ENCODE data around the gene PKD1. TPM values are rescaled to one million over a fixed set of nuclear protein-coding genes. Genes with fewer than 3 reads are reported as not detected.
A peak's percentile ranks its signal among the peaks of the same experiment; 100 is the strongest.

PKD1 gene
- total and polyA plus RNA-seq, 2 of the 13 experiments (the other 11 are each of a cell fraction or from before 2014, with no cell fraction given), result 22.1 to 23.0 TPM

GRCh38 chr16:2092866-2093265 is 42.8 kb downstream of the PKD1 start (continued):
- TF ChIP-seq STAT6 (CRISPR knock-in tag; IDR thresholded peaks at IDR 0.05; ENCODE audit: borderline replicate concordance), result no peak

GRCh38 chr16:2092256-2092620 is 43.5 kb downstream of the PKD1 start:
- ChIA-PET POLR2A (interaction anchor here (0.6 kb wide), 2 partner anchors 17 to 81 kb away, joined by 3 read pairs; no protein-coding TSS in a partner anchor), CTCF (ENCODE audit: low intra/inter-chr PET ratio, low total read pairs) (no interaction called here)
- intact Hi-C loops (cut with micrococcal nuclease; ENCODE audit: unreplicated experiment), result no loop called here
- no peaks in the 10 kb centered on the region for H3K27me3 ChIP-seq (ENCODE audit: control insufficient read depth in 1 of 2, insufficient read depth in 2 of 2, low read length in 2 of 2)
- 89% methylated on average over 15 of the region's 16 CpGs for WGBS (ENCODE audit: low lambda C conversion rate)
- H3K27ac ChIP-seq (ENCODE audit: extremely low read length, insufficient read depth, low read length), result no peak overlapping the region
- no peaks in the 10 kb centered on the region for H3K9me3 ChIP-seq (ENCODE audit: low read length)
- peak; percentile 11; the same call in 1 of the 2 replicates for TF ChIP-seq ZBTB33 (CRISPR knock-in tag; IDR thresholded peaks at IDR 0.05)
- TF ChIP-seq HNRNPUL1 (IDR thresholded peaks at IDR 0.05; ENCODE audit: low read depth, low read length), result no peak
- peak; percentile 7 for TF ChIP-seq RBM22 (optimal IDR thresholded peaks at IDR 0.05; ENCODE audit: low read length)
- TF ChIP-seq POLR2AphosphoS5 (IDR thresholded peaks at IDR 0.05; ENCODE audit: low read depth, low read length), result 0 out of 2 replicates have a peak, but pooled peaks have one; percentile 12
- no peak for TF ChIP-seq NFAT5 (CRISPR knock-in tag; IDR thresholded peaks at IDR 0.05)
- no peak overlapping the region for H3K4me2 ChIP-seq (ENCODE audit: low read depth, low read length)
- no TSS peak for BruUV-seq (replicated peaks)
- FAIRE-seq (no peak), DNase-seq (ENCODE audit: low spot score) (no peak), ATAC-seq (no peak)
- H4K20me1 ChIP-seq (ENCODE audit: insufficient read depth, low read length), result no peaks in the 10 kb centered on the region
- no peak overlapping the region for H3K9ac ChIP-seq (ENCODE audit: insufficient read depth, low read depth, low read length)
- in situ Hi-C loops (cut with HindIII; ENCODE audit: extremely low pct_ligation_motif_present, low pct_unique_long_range_greater_than_20kb), result no loop called here
- H3K36me3 ChIP-seq (replicated peaks in 1 of 2; ENCODE audit: control insufficient read depth in 1 of 2, insufficient read depth in 2 of 2, low read length in 2 of 2), result peaks cover 11 to 33% of the 10 kb centered on the region in 2 experiments; a peak in 4 of 5 replicates
- H3K4me1 ChIP-seq (ENCODE audit: insufficient read depth, low read length), result no peaks in the 10 kb centered on the region
- no peak overlapping the region for H2AFZ ChIP-seq (ENCODE audit: low read length)
- no peak overlapping the region for H3K4me3 ChIP-seq (replicated peaks in 1 of 3; ENCODE audit: insufficient read depth in 1 of 3, low read depth in 2 of 3, low read length in 3 of 3)
- H3K79me2 ChIP-seq (ENCODE audit: insufficient read depth, low read length), result no peaks in the 10 kb centered on the region
